ENCODE data around the gene APAF1.
"Not testable (repeated sequence)": the region's sequence is repeated elsewhere in the genome, so short reads cannot be mapped to it uniquely, and the experiment has no call there.

Gene APAF1

GRCh38 chr12:98644712-98645571 is at the start of gene APAF1, which contains the start of gene IKBIP:
APAF1 (plus strand) TSS chr12:98645290; CDS start chr12:98648360, 3,070 bp downstream.
IKBIP (minus strand) TSS chr12:98644788; CDS start chr12:98644701, 87 bp downstream.
- in situ Hi-C loops (cut with HindIII; ENCODE audit: low sequenced_read_pairs) = no loop called here

- in situ Hi-C loops (cut with HindIII; ENCODE audit: low sequenced_read_pairs) = not testable (repeated sequence)
These were observed 47.8 kb upstream of the APAF1 start for GRCh38 chr12:98597313-98597712.

GRCh38 chr12:98601924-98602323 is 43.2 kb upstream of the APAF1 start:
- in situ Hi-C loops (cut with HindIII; ENCODE audit: low sequenced_read_pairs) = no loop called here

GRCh38 chr12:98606359-98606988 is 38.6 kb upstream of the APAF1 start:
- in situ Hi-C loops (cut with HindIII; ENCODE audit: low sequenced_read_pairs) = no loop called here

- in situ Hi-C loops (cut with HindIII; ENCODE audit: low sequenced_read_pairs) = no loop called here
These were observed 34.5 kb upstream of the APAF1 start for GRCh38 chr12:98610596-98610995.

DNA sequence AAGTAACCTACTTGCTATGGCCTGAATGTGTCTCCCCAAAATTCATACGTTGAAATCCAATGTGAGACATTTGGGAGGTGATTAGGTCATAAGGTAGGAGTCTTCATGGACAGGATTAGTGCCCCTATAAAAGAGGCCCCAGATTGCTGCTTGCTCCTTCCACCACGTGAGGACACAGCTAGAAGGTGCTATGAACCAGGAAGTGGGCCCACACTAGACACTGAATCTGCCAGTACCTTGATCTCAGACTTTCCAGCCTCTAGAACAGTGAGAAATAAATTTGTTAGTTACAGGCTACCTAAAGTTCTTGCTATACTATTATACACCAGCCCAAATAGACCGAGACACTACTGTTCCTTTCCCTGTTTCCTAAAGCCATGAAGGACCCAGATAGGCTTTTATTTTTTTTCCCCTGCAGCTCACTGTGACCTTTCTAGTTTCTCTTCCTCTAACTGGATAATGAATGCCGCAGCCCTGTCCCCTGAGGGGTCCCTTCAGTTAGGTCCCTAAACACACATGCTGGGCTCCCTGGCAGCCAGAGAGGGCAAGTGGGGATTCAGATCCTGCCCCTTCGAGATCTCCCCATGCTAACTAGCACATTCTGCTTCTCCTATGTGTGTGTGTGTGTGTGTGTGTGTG is 32.3 kb upstream of the APAF1 start:
- in situ Hi-C loops (cut with HindIII; ENCODE audit: low sequenced_read_pairs) = no loop called here

DNA sequence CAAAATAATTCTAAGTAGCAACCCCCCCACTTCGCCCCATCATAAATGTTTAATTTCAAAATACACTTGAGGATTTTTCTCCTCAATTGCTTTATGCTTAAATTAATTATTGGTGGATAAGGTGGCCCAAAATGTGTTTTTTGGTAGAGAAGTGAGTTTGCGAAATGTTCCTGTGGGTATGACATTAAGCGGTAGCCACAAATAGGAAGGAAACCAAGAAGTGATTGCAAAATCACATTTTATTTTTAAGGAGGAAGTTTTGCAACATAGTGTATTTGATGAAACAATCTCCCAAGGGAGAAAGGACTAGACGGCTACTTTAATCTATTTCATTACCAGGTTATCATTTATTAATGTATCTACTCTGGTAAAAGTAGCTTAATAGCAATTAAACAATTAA is 26.1 kb upstream of the APAF1 start:
- in situ Hi-C loops (cut with HindIII; ENCODE audit: low sequenced_read_pairs) = no loop called here

DNA sequence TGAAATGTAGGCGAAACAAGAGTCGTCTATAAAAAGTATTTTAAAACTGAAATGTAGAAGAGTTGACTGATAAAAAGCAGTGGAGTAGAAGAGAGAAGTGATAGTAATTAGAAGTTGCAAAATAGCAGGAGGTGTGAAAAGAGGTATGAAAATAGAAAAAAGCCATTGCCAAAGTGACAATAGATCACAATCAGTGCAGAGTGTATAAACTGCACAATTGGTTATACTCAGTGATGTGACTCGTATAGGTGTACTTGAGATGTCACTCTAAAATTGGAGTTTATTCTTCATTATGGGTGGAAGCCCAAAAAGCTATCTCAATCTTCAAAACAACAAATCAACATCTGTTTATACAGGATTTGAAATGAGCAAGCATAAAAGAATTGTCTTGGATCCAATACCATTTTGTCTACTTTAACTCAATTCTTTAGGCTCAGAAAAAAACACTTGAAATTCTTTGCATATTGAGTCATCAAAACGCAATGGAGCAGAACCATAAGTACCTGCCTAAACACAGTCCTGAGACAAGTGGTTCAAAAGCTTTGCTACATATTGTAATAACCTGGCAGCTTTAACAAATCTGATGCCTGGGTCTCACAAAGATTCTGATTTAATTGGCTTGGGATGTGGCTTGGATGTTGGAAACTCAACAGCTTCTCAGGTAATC is 9.3 kb upstream of the APAF1 start:
- in situ Hi-C loops (cut with HindIII; ENCODE audit: low sequenced_read_pairs) = no loop called here

DNA sequence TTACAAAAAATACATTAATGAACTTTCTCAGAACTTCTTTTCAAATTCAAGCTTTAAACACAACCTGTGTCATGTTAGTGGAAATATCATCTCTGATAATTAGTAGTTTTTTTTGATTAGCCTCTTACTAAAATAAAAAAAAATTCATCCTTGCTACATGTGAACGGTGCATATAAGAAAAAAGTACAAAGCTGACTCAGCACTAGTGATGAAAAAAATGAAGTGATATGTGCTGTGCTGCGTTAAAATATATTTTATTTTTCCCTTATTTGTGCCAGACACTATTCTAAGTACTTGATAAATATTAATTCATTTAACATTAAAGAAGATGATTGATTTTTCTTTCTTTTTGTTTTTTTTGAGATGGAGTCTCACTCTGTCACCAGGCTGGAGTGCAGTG is 8.0 kb upstream of the APAF1 start:
- in situ Hi-C loops (cut with HindIII; ENCODE audit: low sequenced_read_pairs) = no loop called here

DNA sequence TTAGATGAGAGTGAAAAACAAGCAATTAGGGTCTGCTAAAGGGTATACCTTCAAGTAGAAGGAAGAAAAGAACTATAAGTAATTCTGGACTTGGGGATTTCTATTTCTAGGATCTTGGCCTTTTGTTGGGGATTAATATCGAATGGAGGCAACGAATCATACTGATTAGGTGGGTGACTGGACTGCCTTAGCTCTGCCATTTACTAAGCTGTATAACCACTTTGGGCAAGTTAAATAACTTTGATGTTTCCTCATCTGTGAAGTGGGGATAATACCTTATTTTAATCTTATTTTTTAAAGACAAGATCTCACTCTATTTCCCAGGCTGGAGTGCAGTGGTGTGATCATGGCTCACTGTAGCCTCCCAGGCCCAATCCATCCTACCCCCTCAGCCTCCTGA is 7.1 kb upstream of the APAF1 start:
- in situ Hi-C loops (cut with HindIII; ENCODE audit: low sequenced_read_pairs) = no loop called here

DNA sequence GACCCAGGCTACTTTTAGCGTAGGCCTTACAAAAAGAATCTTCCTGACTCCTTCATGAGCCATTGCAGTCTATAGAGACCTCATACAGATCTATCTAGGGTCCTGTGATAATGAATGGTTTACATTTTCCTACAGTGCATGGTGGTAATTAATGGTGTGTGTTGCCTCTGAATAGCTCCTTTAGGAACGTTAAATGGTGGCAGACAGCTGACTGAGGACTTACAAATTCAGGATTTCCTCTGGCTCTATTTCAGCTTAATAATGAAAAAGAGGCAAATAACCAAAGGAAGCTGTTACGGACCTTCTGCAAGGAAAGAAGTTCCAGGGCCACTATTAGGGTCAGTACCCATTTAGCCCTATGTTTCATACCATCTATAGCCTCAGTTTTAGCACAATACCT is 5.6 kb upstream of the APAF1 start:
- in situ Hi-C loops (cut with HindIII; ENCODE audit: low sequenced_read_pairs) = no loop called here

- in situ Hi-C loops (cut with HindIII; ENCODE audit: low sequenced_read_pairs) = not testable (repeated sequence)
These were observed 2.3 kb upstream of the APAF1 start for GRCh38 chr12:98642801-98643200.

GRCh38 chr12:98644433-98644711 is 718 bp upstream of the APAF1 start:
- in situ Hi-C loops (cut with HindIII; ENCODE audit: low sequenced_read_pairs) = no loop called here

GRCh38 chr12:98645572-98646067 is 530 bp downstream of the APAF1 start:
- in situ Hi-C loops (cut with HindIII; ENCODE audit: low sequenced_read_pairs) = no loop called here

DNA sequence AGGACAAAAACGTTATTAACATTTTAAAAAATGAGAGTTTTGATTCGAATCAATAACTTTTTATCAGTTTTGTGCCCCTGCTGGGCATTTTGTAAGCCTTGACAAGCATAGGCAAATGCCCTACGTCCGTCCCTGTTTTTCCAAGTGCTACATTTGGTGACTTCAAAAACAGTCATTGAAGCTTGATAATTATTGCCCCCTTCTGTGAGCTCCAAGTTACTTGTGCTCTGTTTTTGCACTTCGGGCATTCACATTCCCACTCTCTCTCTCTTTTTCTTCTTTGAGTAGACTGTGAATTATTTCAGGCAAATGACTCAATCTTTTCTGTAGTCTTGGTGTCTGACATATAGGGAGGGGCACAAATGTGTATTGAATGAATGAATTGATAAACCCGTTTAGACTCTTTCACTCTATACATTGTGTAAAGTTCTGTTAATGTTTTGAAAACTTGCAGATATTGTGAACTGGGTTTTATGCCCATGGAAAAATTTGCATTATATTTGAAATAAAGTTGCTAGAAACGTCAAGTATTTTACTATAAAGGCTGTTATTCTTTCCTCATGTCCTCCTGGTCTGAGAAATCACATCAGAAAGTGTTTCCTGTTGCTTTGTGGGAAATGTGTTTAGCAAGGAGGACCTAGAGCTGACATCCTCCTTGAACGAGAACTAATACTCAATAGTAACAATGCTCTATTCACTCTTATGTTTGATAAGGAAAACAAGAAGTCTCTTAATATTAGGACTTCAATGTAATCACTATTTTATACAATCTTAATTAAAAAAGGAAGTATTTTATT is 1.4 kb downstream of the APAF1 start:
- in situ Hi-C loops (cut with HindIII; ENCODE audit: low sequenced_read_pairs) = no loop called here

DNA sequence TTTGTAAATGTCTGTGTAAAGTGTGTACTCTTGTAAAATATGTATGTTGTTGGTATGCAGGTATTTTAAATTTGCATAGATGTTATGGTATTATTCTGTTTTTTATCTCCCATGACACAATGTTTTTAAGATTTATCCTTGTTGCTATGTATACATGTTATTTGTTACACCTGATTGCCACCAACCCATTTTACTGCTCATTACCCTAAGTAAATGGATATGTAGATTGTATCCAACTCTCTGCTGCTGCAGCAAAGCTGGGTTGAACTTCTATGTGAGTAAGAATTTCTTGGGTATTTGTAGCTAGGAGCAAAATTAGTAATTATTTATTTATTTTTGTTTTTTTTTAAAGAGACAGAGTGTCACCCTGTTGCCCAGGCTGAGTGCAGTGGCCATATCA is 6.2 kb downstream of the APAF1 start:
- in situ Hi-C loops (cut with HindIII; ENCODE audit: low sequenced_read_pairs) = no loop called here

DNA sequence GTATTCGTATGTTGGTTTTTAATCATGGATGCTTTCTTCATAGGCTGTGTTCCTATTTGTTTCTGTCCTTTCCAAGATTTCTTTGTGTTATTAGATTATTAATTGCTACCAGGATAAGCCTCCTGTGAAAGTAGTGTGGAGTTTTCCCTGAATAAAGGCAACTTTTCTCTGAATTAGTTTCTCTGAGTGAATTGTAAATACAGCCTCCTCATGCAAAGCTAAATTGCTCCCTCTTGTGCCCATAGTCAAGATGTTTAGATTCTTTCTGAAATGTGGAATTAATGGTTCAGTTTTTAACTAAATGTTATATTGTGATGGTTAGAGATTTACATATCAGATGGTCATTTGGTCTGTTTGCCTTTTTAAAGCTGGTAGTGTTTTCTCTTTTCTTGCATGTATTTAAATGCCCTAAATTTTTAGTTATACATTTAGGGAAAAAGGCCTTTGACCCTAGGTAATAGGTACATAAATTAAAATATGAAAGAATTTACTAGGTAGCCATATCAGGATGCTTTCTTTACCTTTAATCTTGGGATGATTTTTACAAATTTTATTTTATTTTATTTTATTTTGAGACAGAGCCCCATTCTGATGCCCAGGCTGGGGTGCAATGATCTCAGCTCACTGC is 8.9 kb downstream of the APAF1 start:
- in situ Hi-C loops (cut with HindIII; ENCODE audit: low sequenced_read_pairs) = no loop called here

DNA sequence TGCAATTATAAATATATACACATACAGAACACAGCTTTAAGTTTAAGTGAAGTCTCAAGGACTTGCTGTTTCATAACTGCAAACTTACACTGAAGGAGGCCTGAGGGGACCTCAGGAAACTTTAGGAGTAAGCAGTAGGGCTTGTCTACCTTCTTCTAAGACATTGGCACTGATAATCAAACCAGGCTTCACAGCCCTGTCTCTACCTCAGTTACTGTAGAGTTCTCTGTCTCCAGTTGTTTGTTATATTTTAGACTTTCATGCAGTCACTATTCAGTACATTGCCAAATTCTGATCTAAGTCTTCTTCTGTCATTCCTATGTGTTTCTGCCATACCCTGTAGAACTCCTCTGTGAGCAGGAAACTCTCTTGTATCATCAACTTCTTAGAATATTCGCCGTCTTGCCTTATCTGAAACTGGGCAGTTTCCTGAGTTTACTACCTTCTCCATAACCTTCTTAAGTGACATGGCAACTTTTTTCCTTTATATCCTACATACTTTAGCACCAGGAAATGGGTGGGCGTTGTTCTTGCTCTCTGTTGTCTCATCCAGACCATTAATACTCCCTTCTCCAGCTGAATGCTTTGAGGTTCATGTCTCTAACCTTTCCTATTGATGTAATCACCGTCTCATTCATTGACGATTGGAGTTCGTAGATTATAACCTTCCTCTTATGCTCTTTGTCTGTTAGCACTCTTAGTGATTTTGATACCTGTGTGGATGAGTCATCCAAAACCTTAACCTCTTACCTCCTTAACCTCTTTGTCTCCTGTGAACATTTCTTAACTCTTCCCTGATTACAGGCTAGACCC is 11.4 kb downstream of the APAF1 start:
- in situ Hi-C loops (cut with HindIII; ENCODE audit: low sequenced_read_pairs) = no loop called here

DNA sequence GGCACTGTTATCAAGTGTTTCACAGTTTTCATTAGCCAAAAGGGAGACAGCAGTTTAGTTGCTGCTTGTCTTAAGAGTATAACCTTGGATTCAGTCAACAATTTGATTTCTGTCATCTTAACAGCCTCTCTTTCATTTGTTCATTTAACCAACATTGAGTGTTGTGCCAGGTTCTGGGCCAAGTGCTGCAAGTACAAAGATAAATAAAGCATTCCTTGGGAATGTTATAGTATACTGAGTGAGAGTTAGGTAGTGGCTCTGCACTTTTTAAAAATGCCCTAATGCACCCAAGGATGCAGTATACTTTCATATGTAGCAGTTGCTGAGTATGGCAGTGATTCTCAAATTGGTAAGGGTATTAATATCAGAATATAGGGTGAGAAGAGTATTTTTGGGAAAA is 15.4 kb downstream of the APAF1 start:
- in situ Hi-C loops (cut with HindIII; ENCODE audit: low sequenced_read_pairs) = no loop called here
